HG03520 (cell line): Measurements from ENCODE around the gene WFDC1.

Experiments
- ATAC-seq: cut with Tn5 transposase; IDR thresholded peaks from one replicate; pipeline ENCODE4 v1.9.1; 2021; ENCODE audit warnings: mild to moderate bottlenecking, moderate library complexity; ENCODE audit not compliant: unreplicated experiment

Gene WFDC1

GRCh38 chr16:84294531-84295142 lies at the start of gene WFDC1:
Gene WFDC1 (plus strand): TSS chr16:84294878. CDS start chr16:84294972, 94 bp downstream.
- ATAC-seq, result no peak

- no peak for ATAC-seq
Observed at GRCh38 chr16:84245956-84246678, 48.6 kb upstream of the WFDC1 start.

- no peak for ATAC-seq
Observed at GRCh38 chr16:84246679-84247077, 48.0 kb upstream of the WFDC1 start.

- no peak for ATAC-seq
Observed at GRCh38 chr16:84247331-84247730, 47.3 kb upstream of the WFDC1 start.

- no peak for ATAC-seq
Observed at GRCh38 chr16:84247844-84248243, 46.8 kb upstream of the WFDC1 start.

- ATAC-seq, result no peak
Observed at GRCh38 chr16:84252184-84252583, 42.5 kb upstream of the WFDC1 start.

- no peak for ATAC-seq
Observed at GRCh38 chr16:84253173-84253572, 41.5 kb upstream of the WFDC1 start.

GRCh38 chr16:84254062-84254461 lies 40.6 kb upstream of the WFDC1 start:
- ATAC-seq, result no peak

GRCh38 chr16:84255050-84255810 lies 39.4 kb upstream of the WFDC1 start:
- ATAC-seq, result no peak

GRCh38 chr16:84258266-84258665 lies 36.4 kb upstream of the WFDC1 start:
- no peak for ATAC-seq

- ATAC-seq, result no peak
Observed at GRCh38 chr16:84259691-84260090, 35.0 kb upstream of the WFDC1 start.

- ATAC-seq, result no peak
Observed at GRCh38 chr16:84260766-84261554, 33.7 kb upstream of the WFDC1 start.

GRCh38 chr16:84262031-84262430 lies 32.6 kb upstream of the WFDC1 start:
- ATAC-seq, result no peak

GRCh38 chr16:84262939-84263338 lies 31.7 kb upstream of the WFDC1 start:
- ATAC-seq, result no peak

- no peak for ATAC-seq
Observed at GRCh38 chr16:84266451-84266850, 28.2 kb upstream of the WFDC1 start.

GRCh38 chr16:84267380-84267779 lies 27.3 kb upstream of the WFDC1 start:
- no peak for ATAC-seq

- ATAC-seq, result no peak
Observed at GRCh38 chr16:84268291-84269040, 26.2 kb upstream of the WFDC1 start.

GRCh38 chr16:84270071-84270470 lies 24.6 kb upstream of the WFDC1 start:
- ATAC-seq, result no peak

GRCh38 chr16:84270531-84270930 lies 24.1 kb upstream of the WFDC1 start:
- ATAC-seq, result no peak

GRCh38 chr16:84271037-84271436 lies 23.6 kb upstream of the WFDC1 start:
- no peak for ATAC-seq
